HG03135 (cell line): ENCODE results near the gene OGG1.

Source experiments
- ATAC-seq: cut with Tn5 transposase; IDR thresholded peaks from one replicate; pipeline ENCODE4 v1.9.1; 2021; ENCODE audit warnings: mild to moderate bottlenecking, moderate library complexity; ENCODE audit not compliant: unreplicated experiment

Gene OGG1

GRCh38 chr3:9749645-9750555, at the start of gene OGG1:
Gene OGG1 (plus strand): TSS chr3:9749952. CDS start chr3:9750287, 335 bp downstream.
- peak; percentile 93 for ATAC-seq

GRCh38 chr3:9700536-9700935, 49.2 kb upstream of the OGG1 start:
- no peak for ATAC-seq

- no peak for ATAC-seq
Observed at GRCh38 chr3:9701006-9701405, 48.7 kb upstream of the OGG1 start.

GRCh38 chr3:9701711-9702110, 48.0 kb upstream of the OGG1 start:
- ATAC-seq: no peak

- no peak for ATAC-seq
Observed at GRCh38 chr3:9703240-9703639, 46.5 kb upstream of the OGG1 start.

GRCh38 chr3:9703736-9704346, 45.9 kb upstream of the OGG1 start, which contains the start of gene CPNE9:
Gene CPNE9 (plus strand): TSS chr3:9703833. CDS start chr3:9703997, 164 bp downstream.
- no peak for ATAC-seq

- ATAC-seq: no peak
Observed at GRCh38 chr3:9704347-9705322, 45.1 kb upstream of the OGG1 start.

GRCh38 chr3:9710174-9710739, 39.5 kb upstream of the OGG1 start:
- no peak for ATAC-seq

GRCh38 chr3:9712415-9712814, 37.3 kb upstream of the OGG1 start:
- no peak for ATAC-seq

GRCh38 chr3:9713142-9713541, 36.6 kb upstream of the OGG1 start:
- ATAC-seq: no peak

- ATAC-seq: no peak
Observed at GRCh38 chr3:9715136-9715535, 34.6 kb upstream of the OGG1 start.

GRCh38 chr3:9715764-9716437, 33.9 kb upstream of the OGG1 start:
- ATAC-seq: no peak

- no peak for ATAC-seq
Observed at GRCh38 chr3:9716801-9717555, 32.8 kb upstream of the OGG1 start.

- no peak for ATAC-seq
Observed at GRCh38 chr3:9717563-9717962, 32.2 kb upstream of the OGG1 start.

- ATAC-seq: no peak
Observed at GRCh38 chr3:9718118-9718517, 31.6 kb upstream of the OGG1 start.

GRCh38 chr3:9721015-9721699, 28.6 kb upstream of the OGG1 start:
- no peak for ATAC-seq

GRCh38 chr3:9721700-9722060, 28.1 kb upstream of the OGG1 start:
- ATAC-seq: no peak

GRCh38 chr3:9725775-9726515, 23.8 kb upstream of the OGG1 start:
- no peak for ATAC-seq
